ENCODE data around the gene APOA5. TPM values are rescaled to one million over a fixed set of nuclear protein-coding genes. Genes with fewer than 3 reads are reported as not detected.

Gene APOA5
- total RNA-seq, 1 experiment from 2014 or later, result not detected

DNA sequence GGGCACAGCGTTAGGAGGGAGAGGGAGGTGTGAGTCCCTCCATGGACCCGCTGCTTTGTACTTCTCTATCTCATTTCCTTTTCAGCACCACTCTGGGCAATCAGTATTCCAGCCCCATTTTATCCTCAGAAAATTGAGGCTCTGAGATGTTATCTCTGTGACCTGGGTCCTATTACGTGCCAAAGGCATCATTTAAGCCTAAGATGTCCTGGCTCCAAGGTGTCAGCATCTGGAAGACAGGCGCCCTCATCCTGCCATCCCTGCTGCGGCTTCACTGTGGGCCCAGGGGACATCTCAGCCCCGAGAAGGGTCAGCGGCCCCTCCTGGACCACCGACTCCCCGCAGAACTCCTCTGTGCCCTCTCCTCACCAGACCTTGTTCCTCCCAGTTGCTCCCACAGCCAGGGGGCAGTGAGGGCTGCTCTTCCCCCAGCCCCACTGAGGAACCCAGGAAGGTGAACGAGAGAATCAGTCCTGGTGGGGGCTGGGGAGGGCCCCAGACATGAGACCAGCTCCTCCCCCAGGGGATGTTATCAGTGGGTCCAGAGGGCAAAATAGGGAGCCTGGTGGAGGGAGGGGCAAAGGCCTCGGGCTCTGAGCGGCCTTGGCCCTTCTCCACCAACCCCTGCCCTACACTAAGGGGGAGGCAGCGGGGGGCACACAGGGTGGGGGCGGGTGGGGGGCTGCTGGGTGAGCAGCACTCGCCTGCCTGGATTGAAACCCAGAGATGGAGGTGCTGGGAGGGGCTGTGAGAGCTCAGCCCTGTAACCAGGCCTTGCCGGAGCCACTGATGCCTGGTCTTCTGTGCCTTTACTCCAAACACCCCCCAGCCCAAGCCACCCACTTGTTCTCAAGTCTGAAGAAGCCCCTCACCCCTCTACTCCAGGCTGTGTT lies 37.2 kb upstream of the APOA5 start:
- H3F3A ChIP-seq (ENCODE audit: insufficient read depth, low read depth), result no peaks in the 10 kb centered on the region
- H3K36me3 ChIP-seq (ENCODE audit: low read depth), result no peaks in the 10 kb centered on the region
- H3K79me2 ChIP-seq (ENCODE audit: low read depth), result no peaks in the 10 kb centered on the region
- ChIA-PET POLR2A (ENCODE audit: unreplicated experiment) (interaction anchor here (0.6 kb wide), 2 partner anchors 8 to 638 kb away, joined by 6 to 7 read pairs; partner anchors contain the start of gene APOA1), CTCF (no interaction called here)
- peaks cover 8% of the 10 kb centered on the region; the same call in 1 of the 2 replicates for H3K4me1 ChIP-seq (replicated peaks; ENCODE audit: insufficient read depth)
- H3K4me3 ChIP-seq, result no peak overlapping the region
- DNase-seq, result no peak
- no peaks in the 10 kb centered on the region for H3K9me3 ChIP-seq (ENCODE audit: insufficient read depth, low read depth)
- intact Hi-C loops (cut with micrococcal nuclease; ENCODE audit: unreplicated experiment), result no loop called here
- no peaks in the 10 kb centered on the region for H3K27me3 ChIP-seq (ENCODE audit: insufficient read depth, low read depth)
- H3K27ac ChIP-seq, result no peak overlapping the region
- TF ChIP-seq EZH2 (IDR thresholded peaks at IDR 0.05; ENCODE audit: low read depth), result no peak
- TF ChIP-seq, protein P1, sequence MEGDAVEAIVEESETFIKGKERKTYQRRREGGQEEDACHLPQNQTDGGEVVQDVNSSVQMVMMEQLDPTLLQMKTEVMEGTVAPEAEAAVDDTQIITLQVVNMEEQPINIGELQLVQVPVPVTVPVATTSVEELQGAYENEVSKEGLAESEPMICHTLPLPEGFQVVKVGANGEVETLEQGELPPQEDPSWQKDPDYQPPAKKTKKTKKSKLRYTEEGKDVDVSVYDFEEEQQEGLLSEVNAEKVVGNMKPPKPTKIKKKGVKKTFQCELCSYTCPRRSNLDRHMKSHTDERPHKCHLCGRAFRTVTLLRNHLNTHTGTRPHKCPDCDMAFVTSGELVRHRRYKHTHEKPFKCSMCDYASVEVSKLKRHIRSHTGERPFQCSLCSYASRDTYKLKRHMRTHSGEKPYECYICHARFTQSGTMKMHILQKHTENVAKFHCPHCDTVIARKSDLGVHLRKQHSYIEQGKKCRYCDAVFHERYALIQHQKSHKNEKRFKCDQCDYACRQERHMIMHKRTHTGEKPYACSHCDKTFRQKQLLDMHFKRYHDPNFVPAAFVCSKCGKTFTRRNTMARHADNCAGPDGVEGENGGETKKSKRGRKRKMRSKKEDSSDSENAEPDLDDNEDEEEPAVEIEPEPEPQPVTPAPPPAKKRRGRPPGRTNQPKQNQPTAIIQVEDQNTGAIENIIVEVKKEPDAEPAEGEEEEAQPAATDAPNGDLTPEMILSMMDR (conservative IDR thresholded peaks at IDR 0.05), result no peak
- no peaks in the 10 kb centered on the region for H3K9me2 ChIP-seq (ENCODE audit: insufficient read depth)
- no peak overlapping the region for H3K4me2 ChIP-seq
- BruUV-seq (replicated peaks), result no TSS peak
- H4K20me1 ChIP-seq (ENCODE audit: insufficient read depth), result no peaks in the 10 kb centered on the region
- no peak overlapping the region for H2AFZ ChIP-seq

DNA sequence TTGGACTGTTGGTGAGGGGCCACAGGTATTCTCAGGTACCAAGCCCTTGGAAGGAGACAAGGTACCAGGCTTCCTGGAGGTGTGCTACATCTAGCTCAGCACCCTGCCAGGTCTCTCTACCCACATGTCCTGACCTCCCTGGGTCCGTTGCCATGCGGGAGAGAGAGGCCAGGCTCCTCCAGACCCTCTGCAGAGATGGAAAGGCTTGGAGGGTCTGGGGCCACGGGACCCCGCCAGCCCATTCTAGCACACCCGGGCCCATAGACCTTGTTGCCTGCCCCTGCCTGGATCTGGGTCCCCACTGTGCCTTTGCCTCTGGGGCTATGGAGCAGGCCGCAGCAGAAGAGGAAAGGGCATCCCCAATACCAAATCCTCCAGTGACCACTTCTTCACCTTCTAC lies 35.8 kb upstream of the APOA5 start:
- BruUV-seq (replicated peaks), result no TSS peak
- no peaks in the 10 kb centered on the region for H3K9me3 ChIP-seq (ENCODE audit: insufficient read depth, low read depth)
- no peaks in the 10 kb centered on the region for H3K27me3 ChIP-seq (ENCODE audit: insufficient read depth, low read depth)
- no peaks in the 10 kb centered on the region for H3K36me3 ChIP-seq (ENCODE audit: low read depth)
- ChIA-PET POLR2A (ENCODE audit: unreplicated experiment) (no interaction called here), CTCF (no interaction called here)
- H3K4me1 ChIP-seq (replicated peaks; ENCODE audit: insufficient read depth), result peaks cover 7% of the 10 kb centered on the region; the same call in 1 of the 2 replicates
- H3K27ac ChIP-seq, result no peak overlapping the region
- no peaks in the 10 kb centered on the region for H3K9me2 ChIP-seq (ENCODE audit: insufficient read depth)
- intact Hi-C loops (cut with micrococcal nuclease; ENCODE audit: unreplicated experiment), result no loop called here
- H3F3A ChIP-seq (ENCODE audit: insufficient read depth, low read depth), result no peaks in the 10 kb centered on the region
- no peak for TF ChIP-seq EZH2 (IDR thresholded peaks at IDR 0.05; ENCODE audit: low read depth)
- TF ChIP-seq, protein P1 (conservative IDR thresholded peaks at IDR 0.05), result no peak
- no peaks in the 10 kb centered on the region for H4K20me1 ChIP-seq (ENCODE audit: insufficient read depth)
- H3K79me2 ChIP-seq (ENCODE audit: low read depth), result no peaks in the 10 kb centered on the region
- no peak overlapping the region for H2AFZ ChIP-seq
- H3K4me3 ChIP-seq, result no peak overlapping the region
- no peak for DNase-seq
- H3K4me2 ChIP-seq, result no peak overlapping the region

DNA sequence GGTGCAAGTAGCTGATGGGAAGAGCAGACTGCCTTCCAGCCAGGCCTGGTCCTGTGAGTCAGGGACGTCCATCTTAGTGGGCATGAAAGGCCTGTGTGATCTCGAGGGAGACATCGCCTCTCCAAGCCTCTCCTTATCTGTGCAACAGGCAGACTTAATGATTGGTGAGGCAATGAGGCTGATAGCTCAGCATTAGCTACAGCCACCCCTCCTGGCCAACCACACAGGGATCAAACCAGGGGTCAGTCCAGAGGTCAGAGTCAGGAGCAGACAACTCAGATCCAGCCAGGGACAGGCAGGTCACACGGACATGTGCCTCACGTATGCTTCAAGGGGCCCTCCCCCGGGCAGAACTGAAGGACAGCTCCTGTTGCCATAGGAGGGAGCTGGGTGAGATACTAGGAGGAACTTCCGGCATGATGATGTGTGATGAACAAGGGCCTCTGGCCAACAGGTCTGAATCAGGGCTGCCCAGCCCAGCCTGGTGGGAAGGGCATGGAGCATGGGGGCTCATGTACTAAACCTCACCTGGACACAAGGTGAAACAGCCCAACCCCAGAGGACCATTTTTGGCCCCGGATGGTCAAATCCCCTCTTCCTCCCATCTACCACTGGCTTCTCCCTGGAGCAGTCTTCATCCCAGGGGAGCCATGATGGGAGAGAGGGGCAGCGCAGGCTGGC lies 35.2 kb upstream of the APOA5 start:
- Histone ChIP-seq H3K27ac (no peak overlapping the region), H3K9me3 (ENCODE audit: insufficient read depth, low read depth) (no peaks in the 10 kb centered on the region), H3K79me2 (ENCODE audit: low read depth) (no peaks in the 10 kb centered on the region), H3K36me3 (ENCODE audit: low read depth) (no peaks in the 10 kb centered on the region), H4K20me1 (ENCODE audit: insufficient read depth) (no peaks in the 10 kb centered on the region), H3K4me1 (replicated peaks; ENCODE audit: insufficient read depth) (peaks cover 1% of the 10 kb centered on the region; the same call in 1 of the 2 replicates), H3K4me2 (no peak overlapping the region), H3K9me2 (ENCODE audit: insufficient read depth) (no peaks in the 10 kb centered on the region), H3K27me3 (ENCODE audit: insufficient read depth, low read depth) (no peaks in the 10 kb centered on the region), H3K4me3 (no peak overlapping the region), H3F3A (ENCODE audit: insufficient read depth, low read depth) (no peaks in the 10 kb centered on the region), H2AFZ (no peak overlapping the region)
- intact Hi-C loops (cut with micrococcal nuclease; ENCODE audit: unreplicated experiment), result no loop called here
- CTCF ChIA-PET, result no interaction called here
- no peak for DNase-seq
- no TSS peak for BruUV-seq (replicated peaks)
- no peak for TF ChIP-seq EZH2 (IDR thresholded peaks at IDR 0.05; ENCODE audit: low read depth)
- TF ChIP-seq, protein P1 (conservative IDR thresholded peaks at IDR 0.05), result no peak
- POLR2A ChIA-PET (ENCODE audit: unreplicated experiment), result no interaction called here

All from PC-9 (cell line).